Heart left ventricle (tissue), 13 donors: ENCODE data around the gene KCNV2.

Source experiments
- POLR2A ChIP-seq, 2 donors: fragments of 450-650 bp; IDR thresholded peaks; one replicate each; pipeline ENCODE4 v1.6.1; 2017; ENCODE audit warnings: antibody characterized with exemption in 2 of 2, mild to moderate bottlenecking in 2 of 2, moderate library complexity in 2 of 2
- TF ChIP-seq, protein P1 (sequence below), 12 donors: fragments of 200-600 bp; sonication (generic) in 4 of 12; IDR thresholded peaks; one replicate each; pipeline versions ENCODE4 v1.5.0 to v1.8.0; 2018 to 2022; ENCODE audit warnings: antibody characterized with exemption in 12 of 12, mild to moderate bottlenecking in 5 of 12
- donor health status: ischemic (EF 13 %, LVEDD 7.1; RV severe dilation, severe dysfunction).
- donor health status: DM: no; HTN: yes; CAD: no.
- donor health status: DM: no; HTN: no; CAD: no.
- donor health status: ischemic (EF 25% LVEDD 6.9; RV normal size, moderate dysfunction).
- donor health status: ischemic (EF 25% LVEDD 5.7; RV mildly dilated, moderate dysfunction).
- donor health status: ischemic (EF 35%, LVEDD 5.7; RV mildly dilated, moderate dysfunction).
- donor health status: nonischemic (EF 11% LVEDD 7.7; RV severe dilation, severe dysfunction).
- donor health status: DM: yes; HTN: yes; CAD: no.
- donor health status: PGD.
- donor health status: ischemic (EF 29% LVEDD 5.4; RV normal size, mild dysfunction).
- donor health status: nonischemic (EF 23%, LVEDD 6.1; RV moderate dilation, normal function).

DNA sequence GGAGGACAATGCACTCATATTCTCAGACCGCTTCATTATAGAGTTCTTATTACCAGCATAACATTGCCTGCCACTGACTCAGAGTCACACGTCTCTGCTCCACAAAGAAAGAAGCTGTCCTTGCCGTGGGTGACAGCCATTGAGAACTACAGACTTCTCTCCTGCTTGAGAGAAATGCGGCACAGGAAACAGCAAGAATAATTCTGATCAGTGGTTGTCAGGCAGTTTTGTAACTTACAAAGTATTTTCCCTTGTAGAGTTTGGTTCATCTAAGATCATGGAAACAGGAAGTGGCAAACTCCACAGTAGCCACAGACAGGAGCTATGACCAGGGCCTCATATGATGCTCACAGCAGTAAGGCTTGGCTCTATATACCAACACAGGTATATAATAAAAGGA is 47.0 kb downstream of the KCNV2 start:
- TF ChIP-seq POLR2A (IDR thresholded peaks at IDR 0.05), result no peak
- TF ChIP-seq, protein P1, sequence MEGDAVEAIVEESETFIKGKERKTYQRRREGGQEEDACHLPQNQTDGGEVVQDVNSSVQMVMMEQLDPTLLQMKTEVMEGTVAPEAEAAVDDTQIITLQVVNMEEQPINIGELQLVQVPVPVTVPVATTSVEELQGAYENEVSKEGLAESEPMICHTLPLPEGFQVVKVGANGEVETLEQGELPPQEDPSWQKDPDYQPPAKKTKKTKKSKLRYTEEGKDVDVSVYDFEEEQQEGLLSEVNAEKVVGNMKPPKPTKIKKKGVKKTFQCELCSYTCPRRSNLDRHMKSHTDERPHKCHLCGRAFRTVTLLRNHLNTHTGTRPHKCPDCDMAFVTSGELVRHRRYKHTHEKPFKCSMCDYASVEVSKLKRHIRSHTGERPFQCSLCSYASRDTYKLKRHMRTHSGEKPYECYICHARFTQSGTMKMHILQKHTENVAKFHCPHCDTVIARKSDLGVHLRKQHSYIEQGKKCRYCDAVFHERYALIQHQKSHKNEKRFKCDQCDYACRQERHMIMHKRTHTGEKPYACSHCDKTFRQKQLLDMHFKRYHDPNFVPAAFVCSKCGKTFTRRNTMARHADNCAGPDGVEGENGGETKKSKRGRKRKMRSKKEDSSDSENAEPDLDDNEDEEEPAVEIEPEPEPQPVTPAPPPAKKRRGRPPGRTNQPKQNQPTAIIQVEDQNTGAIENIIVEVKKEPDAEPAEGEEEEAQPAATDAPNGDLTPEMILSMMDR (IDR thresholded peaks at IDR 0.05), result no peak
